ENCODE measurements around the gene MS4A4E.

The MS4A4E gene

DNA sequence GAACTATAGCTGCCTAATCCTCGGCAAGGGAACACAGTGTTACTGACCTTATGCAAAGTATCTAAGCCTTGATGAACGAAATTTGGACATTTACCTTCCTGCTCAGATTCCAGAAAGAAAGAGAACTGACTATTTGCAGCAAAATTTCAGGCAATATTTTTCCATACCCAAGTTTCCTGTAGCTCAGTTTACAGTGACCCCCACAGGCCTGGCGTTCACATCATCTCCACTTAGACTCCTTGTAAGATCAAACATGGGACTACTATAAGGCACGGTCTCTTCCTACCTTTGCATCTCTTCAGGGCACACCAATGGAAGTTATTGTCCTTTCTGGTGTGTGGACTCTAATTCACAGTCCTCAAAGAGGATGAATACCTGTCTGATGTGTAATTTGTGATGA is 81.2 kb downstream of the MS4A4E start:
- POLR2A ChIA-PET: no interaction called here
- no peak overlapping the region for H3K27ac ChIP-seq (ENCODE audit: extremely low read depth, low read depth, low read length)
- no peaks in the 10 kb centered on the region for H3K9me3 ChIP-seq (ENCODE audit: control insufficient read depth, insufficient read depth, low read depth, low read length)
- H3K4me1 ChIP-seq (ENCODE audit: control insufficient read depth, insufficient read depth, low read length): no peaks in the 10 kb centered on the region
- H3K4me3 ChIP-seq (ENCODE audit: low read depth, low read length): no peak overlapping the region
- TF ChIP-seq MZF1 (tag by site-specific recombination; IDR thresholded peaks at IDR 0.05; ENCODE audit: borderline replicate concordance) (no peak), KLF10 (tag by site-specific recombination; IDR thresholded peaks at IDR 0.05) (no peak), ZNF596 (tag by site-specific recombination; IDR thresholded peaks at IDR 0.05) (no peak), ZSCAN23 (tag by site-specific recombination; IDR thresholded peaks at IDR 0.05) (no peak), ZFP69B (tag by site-specific recombination; IDR thresholded peaks at IDR 0.05) (no peak), GLI2 (tag by site-specific recombination; IDR thresholded peaks at IDR 0.05; ENCODE audit: borderline replicate concordance, low read depth) (no peak), RBAK (tag by site-specific recombination; IDR thresholded peaks at IDR 0.05) (no peak), ZNF555 (tag by site-specific recombination; conservative IDR thresholded peaks at IDR 0.05) (no peak), ZNF660 (tag by site-specific recombination; IDR thresholded peaks at IDR 0.05) (no peak), ZSCAN30 (tag by site-specific recombination; IDR thresholded peaks at IDR 0.05) (no peak), GLIS2 (tag by site-specific recombination; IDR thresholded peaks at IDR 0.05) (no peak), KLF16 (tag by site-specific recombination; IDR thresholded peaks at IDR 0.05) (no peak)
- TF ChIP-seq, protein P1, sequence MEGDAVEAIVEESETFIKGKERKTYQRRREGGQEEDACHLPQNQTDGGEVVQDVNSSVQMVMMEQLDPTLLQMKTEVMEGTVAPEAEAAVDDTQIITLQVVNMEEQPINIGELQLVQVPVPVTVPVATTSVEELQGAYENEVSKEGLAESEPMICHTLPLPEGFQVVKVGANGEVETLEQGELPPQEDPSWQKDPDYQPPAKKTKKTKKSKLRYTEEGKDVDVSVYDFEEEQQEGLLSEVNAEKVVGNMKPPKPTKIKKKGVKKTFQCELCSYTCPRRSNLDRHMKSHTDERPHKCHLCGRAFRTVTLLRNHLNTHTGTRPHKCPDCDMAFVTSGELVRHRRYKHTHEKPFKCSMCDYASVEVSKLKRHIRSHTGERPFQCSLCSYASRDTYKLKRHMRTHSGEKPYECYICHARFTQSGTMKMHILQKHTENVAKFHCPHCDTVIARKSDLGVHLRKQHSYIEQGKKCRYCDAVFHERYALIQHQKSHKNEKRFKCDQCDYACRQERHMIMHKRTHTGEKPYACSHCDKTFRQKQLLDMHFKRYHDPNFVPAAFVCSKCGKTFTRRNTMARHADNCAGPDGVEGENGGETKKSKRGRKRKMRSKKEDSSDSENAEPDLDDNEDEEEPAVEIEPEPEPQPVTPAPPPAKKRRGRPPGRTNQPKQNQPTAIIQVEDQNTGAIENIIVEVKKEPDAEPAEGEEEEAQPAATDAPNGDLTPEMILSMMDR (tag by site-specific recombination; IDR thresholded peaks at IDR 0.05): no peak
- TF ChIP-seq, protein P2, sequence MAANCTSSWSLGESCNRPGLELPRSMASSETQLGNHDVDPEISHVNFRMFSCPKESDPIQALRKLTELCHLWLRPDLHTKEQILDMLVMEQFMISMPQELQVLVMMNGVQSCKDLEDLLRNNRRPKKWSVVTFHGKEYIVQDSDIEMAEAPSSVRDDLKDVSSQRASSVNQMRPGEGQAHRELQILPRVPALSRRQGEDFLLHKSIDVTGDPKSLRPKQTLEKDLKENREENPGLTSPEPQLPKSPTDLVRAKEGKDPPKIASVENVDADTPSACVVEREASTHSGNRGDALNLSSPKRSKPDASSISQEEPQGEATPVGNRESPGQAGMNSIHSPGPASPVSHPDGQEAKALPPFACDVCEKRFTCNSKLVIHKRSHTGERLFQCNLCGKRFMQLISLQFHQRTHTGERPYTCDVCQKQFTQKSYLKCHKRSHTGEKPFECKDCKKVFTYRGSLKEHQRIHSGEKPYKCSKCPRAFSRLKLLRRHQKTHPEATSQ (tag by site-specific recombination; IDR thresholded peaks at IDR 0.05): no peak
- TF ChIP-seq, protein P3, sequence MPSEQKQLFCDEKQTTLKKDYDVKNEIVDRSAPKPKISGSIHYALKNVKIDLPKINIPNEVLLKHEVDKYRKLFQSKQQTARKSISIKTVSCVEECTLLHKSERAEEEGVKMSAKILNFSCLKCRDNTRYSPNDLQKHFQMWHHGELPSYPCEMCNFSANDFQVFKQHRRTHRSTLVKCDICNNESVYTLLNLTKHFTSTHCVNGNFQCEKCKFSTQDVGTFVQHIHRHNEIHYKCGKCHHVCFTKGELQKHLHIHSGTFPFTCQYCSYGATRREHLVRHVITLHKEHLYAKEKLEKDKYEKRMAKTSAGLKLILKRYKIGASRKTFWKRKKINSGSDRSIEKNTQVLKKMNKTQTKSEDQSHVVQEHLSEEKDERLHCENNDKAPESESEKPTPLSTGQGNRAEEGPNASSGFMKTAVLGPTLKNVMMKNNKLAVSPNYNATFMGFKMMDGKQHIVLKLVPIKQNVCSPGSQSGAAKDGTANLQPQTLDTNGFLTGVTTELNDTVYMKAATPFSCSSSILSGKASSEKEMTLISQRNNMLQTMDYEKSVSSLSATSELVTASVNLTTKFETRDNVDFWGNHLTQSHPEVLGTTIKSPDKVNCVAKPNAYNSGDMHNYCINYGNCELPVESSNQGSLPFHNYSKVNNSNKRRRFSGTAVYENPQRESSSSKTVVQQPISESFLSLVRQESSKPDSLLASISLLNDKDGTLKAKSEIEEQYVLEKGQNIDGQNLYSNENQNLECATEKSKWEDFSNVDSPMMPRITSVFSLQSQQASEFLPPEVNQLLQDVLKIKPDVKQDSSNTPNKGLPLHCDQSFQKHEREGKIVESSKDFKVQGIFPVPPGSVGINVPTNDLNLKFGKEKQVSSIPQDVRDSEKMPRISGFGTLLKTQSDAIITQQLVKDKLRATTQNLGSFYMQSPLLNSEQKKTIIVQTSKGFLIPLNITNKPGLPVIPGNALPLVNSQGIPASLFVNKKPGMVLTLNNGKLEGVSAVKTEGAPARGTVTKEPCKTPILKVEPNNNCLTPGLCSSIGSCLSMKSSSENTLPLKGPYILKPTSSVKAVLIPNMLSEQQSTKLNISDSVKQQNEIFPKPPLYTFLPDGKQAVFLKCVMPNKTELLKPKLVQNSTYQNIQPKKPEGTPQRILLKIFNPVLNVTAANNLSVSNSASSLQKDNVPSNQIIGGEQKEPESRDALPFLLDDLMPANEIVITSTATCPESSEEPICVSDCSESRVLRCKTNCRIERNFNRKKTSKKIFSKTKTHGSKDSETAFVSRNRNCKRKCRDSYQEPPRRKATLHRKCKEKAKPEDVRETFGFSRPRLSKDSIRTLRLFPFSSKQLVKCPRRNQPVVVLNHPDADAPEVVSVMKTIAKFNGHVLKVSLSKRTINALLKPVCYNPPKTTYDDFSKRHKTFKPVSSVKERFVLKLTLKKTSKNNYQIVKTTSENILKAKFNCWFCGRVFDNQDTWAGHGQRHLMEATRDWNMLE (tag by site-specific recombination; conservative IDR thresholded peaks at IDR 0.05; ENCODE audit: low read depth): no peak
- TF ChIP-seq, protein P4, sequence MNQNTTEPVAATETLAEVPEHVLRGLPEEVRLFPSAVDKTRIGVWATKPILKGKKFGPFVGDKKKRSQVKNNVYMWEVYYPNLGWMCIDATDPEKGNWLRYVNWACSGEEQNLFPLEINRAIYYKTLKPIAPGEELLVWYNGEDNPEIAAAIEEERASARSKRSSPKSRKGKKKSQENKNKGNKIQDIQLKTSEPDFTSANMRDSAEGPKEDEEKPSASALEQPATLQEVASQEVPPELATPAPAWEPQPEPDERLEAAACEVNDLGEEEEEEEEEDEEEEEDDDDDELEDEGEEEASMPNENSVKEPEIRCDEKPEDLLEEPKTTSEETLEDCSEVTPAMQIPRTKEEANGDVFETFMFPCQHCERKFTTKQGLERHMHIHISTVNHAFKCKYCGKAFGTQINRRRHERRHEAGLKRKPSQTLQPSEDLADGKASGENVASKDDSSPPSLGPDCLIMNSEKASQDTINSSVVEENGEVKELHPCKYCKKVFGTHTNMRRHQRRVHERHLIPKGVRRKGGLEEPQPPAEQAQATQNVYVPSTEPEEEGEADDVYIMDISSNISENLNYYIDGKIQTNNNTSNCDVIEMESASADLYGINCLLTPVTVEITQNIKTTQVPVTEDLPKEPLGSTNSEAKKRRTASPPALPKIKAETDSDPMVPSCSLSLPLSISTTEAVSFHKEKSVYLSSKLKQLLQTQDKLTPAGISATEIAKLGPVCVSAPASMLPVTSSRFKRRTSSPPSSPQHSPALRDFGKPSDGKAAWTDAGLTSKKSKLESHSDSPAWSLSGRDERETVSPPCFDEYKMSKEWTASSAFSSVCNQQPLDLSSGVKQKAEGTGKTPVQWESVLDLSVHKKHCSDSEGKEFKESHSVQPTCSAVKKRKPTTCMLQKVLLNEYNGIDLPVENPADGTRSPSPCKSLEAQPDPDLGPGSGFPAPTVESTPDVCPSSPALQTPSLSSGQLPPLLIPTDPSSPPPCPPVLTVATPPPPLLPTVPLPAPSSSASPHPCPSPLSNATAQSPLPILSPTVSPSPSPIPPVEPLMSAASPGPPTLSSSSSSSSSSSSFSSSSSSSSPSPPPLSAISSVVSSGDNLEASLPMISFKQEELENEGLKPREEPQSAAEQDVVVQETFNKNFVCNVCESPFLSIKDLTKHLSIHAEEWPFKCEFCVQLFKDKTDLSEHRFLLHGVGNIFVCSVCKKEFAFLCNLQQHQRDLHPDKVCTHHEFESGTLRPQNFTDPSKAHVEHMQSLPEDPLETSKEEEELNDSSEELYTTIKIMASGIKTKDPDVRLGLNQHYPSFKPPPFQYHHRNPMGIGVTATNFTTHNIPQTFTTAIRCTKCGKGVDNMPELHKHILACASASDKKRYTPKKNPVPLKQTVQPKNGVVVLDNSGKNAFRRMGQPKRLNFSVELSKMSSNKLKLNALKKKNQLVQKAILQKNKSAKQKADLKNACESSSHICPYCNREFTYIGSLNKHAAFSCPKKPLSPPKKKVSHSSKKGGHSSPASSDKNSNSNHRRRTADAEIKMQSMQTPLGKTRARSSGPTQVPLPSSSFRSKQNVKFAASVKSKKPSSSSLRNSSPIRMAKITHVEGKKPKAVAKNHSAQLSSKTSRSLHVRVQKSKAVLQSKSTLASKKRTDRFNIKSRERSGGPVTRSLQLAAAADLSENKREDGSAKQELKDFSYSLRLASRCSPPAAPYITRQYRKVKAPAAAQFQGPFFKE (tag by site-specific recombination; IDR thresholded peaks at IDR 0.05; ENCODE audit: borderline replicate concordance): no peak
- TF ChIP-seq, protein P5, sequence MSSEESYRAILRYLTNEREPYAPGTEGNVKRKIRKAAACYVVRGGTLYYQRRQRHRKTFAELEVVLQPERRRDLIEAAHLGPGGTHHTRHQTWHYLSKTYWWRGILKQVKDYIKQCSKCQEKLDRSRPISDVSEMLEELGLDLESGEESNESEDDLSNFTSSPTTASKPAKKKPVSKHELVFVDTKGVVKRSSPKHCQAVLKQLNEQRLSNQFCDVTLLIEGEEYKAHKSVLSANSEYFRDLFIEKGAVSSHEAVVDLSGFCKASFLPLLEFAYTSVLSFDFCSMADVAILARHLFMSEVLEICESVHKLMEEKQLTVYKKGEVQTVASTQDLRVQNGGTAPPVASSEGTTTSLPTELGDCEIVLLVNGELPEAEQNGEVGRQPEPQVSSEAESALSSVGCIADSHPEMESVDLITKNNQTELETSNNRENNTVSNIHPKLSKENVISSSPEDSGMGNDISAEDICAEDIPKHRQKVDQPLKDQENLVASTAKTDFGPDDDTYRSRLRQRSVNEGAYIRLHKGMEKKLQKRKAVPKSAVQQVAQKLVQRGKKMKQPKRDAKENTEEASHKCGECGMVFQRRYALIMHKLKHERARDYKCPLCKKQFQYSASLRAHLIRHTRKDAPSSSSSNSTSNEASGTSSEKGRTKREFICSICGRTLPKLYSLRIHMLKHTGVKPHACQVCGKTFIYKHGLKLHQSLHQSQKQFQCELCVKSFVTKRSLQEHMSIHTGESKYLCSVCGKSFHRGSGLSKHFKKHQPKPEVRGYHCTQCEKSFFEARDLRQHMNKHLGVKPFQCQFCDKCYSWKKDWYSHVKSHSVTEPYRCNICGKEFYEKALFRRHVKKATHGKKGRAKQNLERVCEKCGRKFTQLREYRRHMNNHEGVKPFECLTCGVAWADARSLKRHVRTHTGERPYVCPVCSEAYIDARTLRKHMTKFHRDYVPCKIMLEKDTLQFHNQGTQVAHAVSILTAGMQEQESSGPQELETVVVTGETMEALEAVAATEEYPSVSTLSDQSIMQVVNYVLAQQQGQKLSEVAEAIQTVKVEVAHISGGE (tag by site-specific recombination; conservative IDR thresholded peaks at IDR 0.05; ENCODE audit: low read depth): no peak
- no peaks in the 10 kb centered on the region for H3K36me3 ChIP-seq (ENCODE audit: control insufficient read depth in 2 of 2, insufficient read depth in 1 of 2, low read length in 2 of 2)
- CTCF ChIA-PET: interaction anchor here (0.6 kb wide), 1 partner anchor 41 kb away, joined by 4 read pairs; no protein-coding TSS in a partner anchor

All from HEK293 (cell line).